HCT116 (cell line): ENCODE measurements around the gene EPHA2. TPM values are rescaled to one million over a fixed set of nuclear protein-coding genes. Genes with fewer than 3 reads are reported as not detected.

Experiments
- ATAC-seq: fragments of 200-7000 bp; cut with Tn5 transposase; 2 replicates; pipeline ENCODE4 v1.9.1; 2020; ENCODE audit warnings: mild to moderate bottlenecking, moderate library complexity
- BruUV-seq: library from RNA; stranded (reverse); fragments of 400-500 nt; replicated peaks from 2 replicates; lab custom pipeline; 2021; lab: Mats Ljungman, UMichigan
- CTCF ChIA-PET: fragments of 300-600 bp; sonication (Branson Sonifier 250); formaldehyde crosslinking; loops from one replicate; lab custom pipeline; 2021; ENCODE audit warnings: antibody characterized with exemption; lab: Charles Lee
- POLR2A ChIA-PET: fragments of 300-600, 350-600 bp; sonication (Branson Sonifier 250); formaldehyde crosslinking; loops from one replicate; lab custom pipeline; 2021; ENCODE audit warnings: antibody characterized with exemption; lab: Charles Lee
- RAD21 ChIA-PET, 2 experiments: fragments of 300-600 bp; sonication (Branson Sonifier 250); formaldehyde crosslinking; loops; one replicate each; lab custom pipeline; 2023; ENCODE audit warnings: low total read pairs in 2 of 2; ENCODE audit not compliant: uncharacterized antibody in 2 of 2, unreplicated experiment in 2 of 2, low non-redundant PET in 1 of 2; lab: Charles Lee
- DNase-seq: peaks from one replicate; pipeline ENCODE4 v3.0.0-alpha.2; 2010; ENCODE audit warnings: low read depth, low spot score
- H2AFZ ChIP-seq: fragments of 200-600 bp; shearing (Covaris generic), sonication (generic); 2 replicates; pipeline ENCODE4 v1.6.1; 2017; ENCODE audit warnings: low read depth, mixed run types, mixed read lengths, antibody characterized with exemption, low read length; ENCODE audit not compliant: poor library complexity, severe bottlenecking
- H3K27ac ChIP-seq: 2 replicates; pipeline ENCODE4 v1.5.1; 2012; ENCODE audit warnings: low read depth, low read length
- H3K27me3 ChIP-seq: fragments of 200-600 bp; sonication (generic); 2 replicates; pipeline ENCODE4 v1.6.1; 2016; ENCODE audit warnings: mixed run types, low read length, mixed read lengths; ENCODE audit not compliant: insufficient read depth
- H3K36me3 ChIP-seq, 2 experiments: fragments of 200-500 bp in 1 of 2; fragments of 200-600 bp in 1 of 2; sonication (Bioruptor generic) in 1 of 2; sonication (generic) in 1 of 2; 2 replicates each; pipeline versions ENCODE4 v1.5.1 to v1.6.1; 2014 to 2016; ENCODE audit warnings: low read length in 2 of 2, inconsistent platforms in 1 of 2, mixed read lengths in 1 of 2, mixed run types in 1 of 2; ENCODE audit not compliant: insufficient read depth in 2 of 2, control insufficient read depth in 1 of 2
- H3K4me1 ChIP-seq, 2 experiments: fragments of 200-600 bp in 1 of 2; sonication (generic) in 1 of 2; 2 replicates each; pipeline versions ENCODE4 v1.5.1 to v1.6.1; 2012 to 2017; ENCODE audit warnings: low read length in 2 of 2, inconsistent platforms in 1 of 2, mild to moderate bottlenecking in 1 of 2, mixed read lengths in 1 of 2, mixed run types in 1 of 2, moderate library complexity in 1 of 2; ENCODE audit not compliant: insufficient read depth in 2 of 2, control insufficient read depth in 1 of 2
- H3K4me2 ChIP-seq: fragments of 200-600 bp; sonication (generic); 2 replicates; pipeline ENCODE4 v1.6.1; 2017; ENCODE audit warnings: mixed run types, low read length, mixed read lengths
- H3K4me3 ChIP-seq, 2 experiments: fragments of 200-600 bp in 1 of 2; sonication (generic) in 1 of 2; replicated peaks in 1 of 2; 2 replicates each; pipeline ENCODE4 v1.5.1; 2011 to 2016; ENCODE audit warnings: low read length in 2 of 2, control low read depth in 1 of 2, low read depth in 1 of 2, mild to moderate bottlenecking in 1 of 2, mixed read lengths in 1 of 2, mixed run types in 1 of 2
- H3K79me2 ChIP-seq: fragments of 200-600 bp; sonication (generic); 2 replicates; pipeline ENCODE4 v1.6.1; 2017; ENCODE audit warnings: mild to moderate bottlenecking, mixed run types, low read length, moderate library complexity, mixed read lengths; ENCODE audit not compliant: insufficient read depth
- H3K9ac ChIP-seq: fragments of 200-600 bp; sonication (generic); 2 replicates; pipeline ENCODE4 v1.6.1; 2016; ENCODE audit warnings: low read length, mixed read lengths
- H3K9me2 ChIP-seq: fragments of 200-600 bp; sonication (generic), shearing (Covaris generic); 2 replicates; pipeline ENCODE4 v1.6.1; 2017; ENCODE audit warnings: mixed run types, mild to moderate bottlenecking, moderate library complexity; ENCODE audit not compliant: insufficient read depth
- H3K9me3 ChIP-seq, 2 experiments: fragments of 200-500 bp in 1 of 2; fragments of 200-600 bp in 1 of 2; sonication (Bioruptor generic) in 1 of 2; sonication (generic) in 1 of 2; 2 replicates each; pipeline ENCODE4 v1.6.1; 2014 to 2017; ENCODE audit warnings: low read length in 2 of 2, mixed read lengths in 2 of 2, inconsistent platforms in 1 of 2, low read depth in 1 of 2, mild to moderate bottlenecking in 1 of 2, mixed run types in 1 of 2, moderate library complexity in 1 of 2; ENCODE audit not compliant: control insufficient read depth in 1 of 2, insufficient read depth in 1 of 2
- H4K20me1 ChIP-seq: fragments of 200-600 bp; sonication (generic), shearing (Covaris generic); 2 replicates; pipeline ENCODE4 v1.6.1; 2017; ENCODE audit warnings: mixed run types, mild to moderate bottlenecking, moderate library complexity; ENCODE audit not compliant: insufficient read depth
- CBX3 ChIP-seq: IDR thresholded peaks from 2 replicates; pipeline ENCODE4 v1.6.1; 2012; ENCODE audit warnings: low read depth
- EZH2phosphoT487 ChIP-seq: fragments of 200-600 bp; IDR thresholded peaks from 2 replicates; pipeline ENCODE4 v1.6.1; 2018; ENCODE audit warnings: antibody characterized with exemption, borderline replicate concordance
- MAX ChIP-seq: IDR thresholded peaks from 2 replicates; pipeline ENCODE4 v1.6.1; 2012
- POLR2A ChIP-seq: IDR thresholded peaks from 2 replicates; pipeline ENCODE4 v1.7.0; 2011; ENCODE audit warnings: borderline replicate concordance; ENCODE audit not compliant: insufficient read depth, insufficient read length; ENCODE audit errors: extremely low read depth
- RAD21 ChIP-seq: IDR thresholded peaks from 2 replicates; pipeline ENCODE4 v1.6.1; 2012; ENCODE audit warnings: low read depth, mild to moderate bottlenecking
- SRF ChIP-seq: IDR thresholded peaks from 2 replicates; pipeline ENCODE4 v1.6.1; 2012; ENCODE audit warnings: low read depth
- TCF7L2 ChIP-seq: IDR thresholded peaks from 2 replicates; pipeline ENCODE4 v1.7.0; 2011; ENCODE audit warnings: borderline replicate concordance, inconsistent platforms; ENCODE audit not compliant: insufficient read depth, insufficient read length; ENCODE audit errors: extremely low read depth
- ZBTB33 ChIP-seq: IDR thresholded peaks from 2 replicates; pipeline ENCODE4 v1.6.1; 2011; ENCODE audit warnings: mild to moderate bottlenecking, low read length, moderate library complexity; ENCODE audit not compliant: insufficient replicate concordance; ENCODE audit errors: extremely low read depth
- ZFX ChIP-seq: fragments of 450-650 bp; IDR thresholded peaks from 2 replicates; pipeline ENCODE4 v1.6.1; 2017
- intact Hi-C: fragments of 100-400 bp; cut with micrococcal nuclease; formaldehyde crosslinking; loops from 2 replicates; pipeline ENCODE4 v1.10.0; 2022
- total RNA-seq: library from RNA; stranded (reverse); gene quantifications from one replicate; pipeline ENCODE4 v1.2.1, GENCODE V29; 2021; ENCODE audit not compliant: unreplicated experiment

Gene EPHA2
- total RNA-seq, 1 experiment from 2014 or later = 164 TPM

GRCh38 chr1:16087733-16088132 is 68.1 kb downstream of the EPHA2 start:
- H3K27me3 ChIP-seq = no peaks in the 10 kb centered on the region
- DNase-seq = no peak
- H3K4me3 ChIP-seq = no peak overlapping the region
- H3K9me3 ChIP-seq = no peaks in the 10 kb centered on the region
- ChIA-PET RAD21 (interaction anchor here in 1 of 2 experiments (0.6 kb wide), 1 partner anchor 51 kb away, joined by 3 read pairs; no protein-coding TSS in a partner anchor), CTCF (interaction anchor here (0.7 to 1.1 kb wide), 2 partner anchors 9 to 253 kb away, joined by 3 read pairs; no protein-coding TSS in a partner anchor), POLR2A (no interaction called here)
- no peaks in the 10 kb centered on the region for H4K20me1 ChIP-seq
- H3K9me2 ChIP-seq = no peaks in the 10 kb centered on the region
- no peak for ATAC-seq
- no peaks in the 10 kb centered on the region for H3K36me3 ChIP-seq
- no peak overlapping the region for H2AFZ ChIP-seq
- no TSS peak for BruUV-seq
- intact Hi-C loops = no loop called here
- no peaks in the 10 kb centered on the region for H3K79me2 ChIP-seq
- H3K9ac ChIP-seq = no peak overlapping the region
- H3K27ac ChIP-seq = no peak overlapping the region
- peaks cover 3 to 18% of the 10 kb centered on the region in 2 experiments; a peak in 2 of 4 replicates for H3K4me1 ChIP-seq
- H3K4me2 ChIP-seq = no peak overlapping the region
- TF ChIP-seq EZH2phosphoT487 = no peak

- Histone ChIP-seq H3K4me1 (peaks cover 3 to 21% of the 10 kb centered on the region in 2 experiments; a peak in 3 of 4 replicates), H3K9me2 (no peaks in the 10 kb centered on the region), H3K27me3 (no peaks in the 10 kb centered on the region), H3K27ac (no peak overlapping the region), H3K9me3 (no peaks in the 10 kb centered on the region), H3K4me2 (no peak overlapping the region), H3K36me3 (no peaks in the 10 kb centered on the region), H2AFZ (no peak overlapping the region), H4K20me1 (no peaks in the 10 kb centered on the region), H3K79me2 (no peaks in the 10 kb centered on the region)
- CTCF ChIA-PET = no interaction called here
- ATAC-seq (no peak), DNase-seq (no peak)
- RAD21 ChIA-PET = no interaction called here
- intact Hi-C loops = no loop called here
- POLR2A ChIA-PET = no interaction called here
- BruUV-seq = no TSS peak
- TF ChIP-seq CBX3 = no peak
- no peak for TF ChIP-seq MAX
- TF ChIP-seq TCF7L2 = no peak
- no peak for TF ChIP-seq RAD21
- TF ChIP-seq ZBTB33 = no peak
- TF ChIP-seq SRF = no peak
- TF ChIP-seq POLR2A = no peak
- no peak for TF ChIP-seq ZFX
- TF ChIP-seq, all 23 proteins: peak for 0
- Histone ChIP-seq H3K4me3 (no peak overlapping the region), H3K9ac (no peak overlapping the region)
These were observed 70.3 kb downstream of the EPHA2 start for GRCh38 chr1:16085522-16085921.
